Measurements from ENCODE around the gene AIFM3. TPM values are rescaled to one million over a fixed set of nuclear protein-coding genes. Genes with fewer than 3 reads are reported as not detected.

AIFM3 gene
- total and polyA plus RNA-seq, 2 of the 4 experiments (the other 2 are of a cell fraction) = 0.09 to 0.18 TPM

- Histone ChIP-seq H4K8ac (ENCODE audit: low read depth in 2 of 2, low read length in 2 of 2) (no peak overlapping the region), H2AK5ac (ENCODE audit: low read depth, low read length) (no peak overlapping the region), H4K91ac (ENCODE audit: insufficient read depth, low read depth, low read length) (no peak overlapping the region), H3K14ac (replicated peaks; ENCODE audit: low read depth, low read length) (no peak overlapping the region), H3K79me1 (ENCODE audit: low read depth in 1 of 2, low read length in 2 of 2) (peaks cover 29 to 90% of the 10 kb centered on the region in 2 experiments), H3K56ac (ENCODE audit: extremely low read depth, insufficient read depth, low read length) (no peak overlapping the region), H3K9ac (ENCODE audit: low read depth, low read length) (no peak overlapping the region), H2BK20ac (ENCODE audit: low read depth, low read length) (no peak overlapping the region), H4K20me1 (ENCODE audit: insufficient read depth, low read length) (peaks cover 75% of the 10 kb centered on the region), H3K4me3 (ENCODE audit: insufficient read depth, low read depth, low read length) (no peak overlapping the region), H3K36me3 (ENCODE audit: control insufficient read depth, insufficient read depth, low read length) (peaks cover 39% of the 10 kb centered on the region), H3K18ac (ENCODE audit: low read depth, low read length) (no peak overlapping the region), H3K9me3 (ENCODE audit: control insufficient read depth, insufficient read depth, low read length) (no peaks in the 10 kb centered on the region), H3K27me3 (ENCODE audit: control insufficient read depth, insufficient read depth, low read length) (no peaks in the 10 kb centered on the region), H3K9me1 (ENCODE audit: insufficient read depth, low read length) (peaks cover 27% of the 10 kb centered on the region), H3K23ac (ENCODE audit: low read depth, low read length) (no peak overlapping the region), H2BK5ac (ENCODE audit: low read depth, low read length, poor library complexity, severe bottlenecking) (no peak overlapping the region), H3K27ac (ENCODE audit: insufficient read depth, low read length) (no peak overlapping the region), H2AK9ac (replicated peaks; ENCODE audit: low read depth, low read length, poor library complexity) (no peak overlapping the region), H2BK15ac (ENCODE audit: low read depth, low read length) (no peak overlapping the region), H3K4me1 (ENCODE audit: control insufficient read depth, insufficient read depth, low read length) (no peaks in the 10 kb centered on the region; the same call in 1 of the 2 replicates), H2BK120ac (ENCODE audit: low read depth, low read length) (no peak overlapping the region), H3K4ac (ENCODE audit: low read depth, low read length) (no peak overlapping the region), H4K5ac (ENCODE audit: low read depth, low read length) (no peak overlapping the region), H2AFZ (replicated peaks; ENCODE audit: low read length, poor library complexity) (no peak overlapping the region), H3K4me2 (ENCODE audit: low read depth, low read length) (no peak overlapping the region)
- intact Hi-C loops (cut with micrococcal nuclease) = loop anchor here (10.0 kb wide), 2 partner anchors 67 to 147 kb away; no protein-coding TSS in a partner anchor
- ChIA-PET POLR2A (ENCODE audit: unreplicated experiment) (no interaction called here), CTCF (no interaction called here)
- WGBS, 2 experiments (ENCODE audit: extremely low coverage in 2 of 2, insufficient read length in 1 of 2) = 80% methylated on average over 1 of the region's 8 CpGs; no CpG with 5 or more reads in 1 of the 2 experiments
- no TSS peak for BruUV-seq (replicated peaks)
- TF ChIP-seq FOS (IDR thresholded peaks at IDR 0.05; ENCODE audit: low read depth, low read length) (no peak), CEBPB (IDR thresholded peaks at IDR 0.05; ENCODE audit: low read depth, low read length) (no peak)
- dilution Hi-C loops (cut with HindIII; ENCODE audit: low sequenced_read_pairs, unreplicated experiment) = no loop called here
- in situ Hi-C loops (cut with MboI; ENCODE audit: low sequenced_read_pairs) = no loop called here
- DNase-seq (no peak), ATAC-seq (ENCODE audit: low read depth) (no peak)
Measured at GRCh38 chr22:20951932-20952380, 15.1 kb upstream of the AIFM3 start.

All from IMR-90 (cell line).